Astrocyte (in vitro differentiated cells and primary cell): ENCODE measurements around the gene GMEB2.

Source experiments
- CTCF ChIP-seq: IDR thresholded peaks from 2 replicates; pipeline ENCODE4 v1.5.1; 2011; ENCODE audit warnings: low read depth, mild to moderate bottlenecking, inconsistent platforms, low read length, moderate library complexity; ENCODE audit not compliant: insufficient read depth
- EZH2 ChIP-seq: IDR thresholded peaks from 2 replicates; pipeline ENCODE4 v1.6.1; 2012; ENCODE audit warnings: mild to moderate bottlenecking, low read length, inconsistent platforms; ENCODE audit not compliant: insufficient read depth

GRCh38 chr20:63586797-63587196 is 40.1 kb downstream of the GMEB2 start:
- no peak for TF ChIP-seq CTCF
- no peak for TF ChIP-seq EZH2
